Endothelial cell (in vitro differentiated cells): ENCODE results near the gene PHETA1. TPM values are rescaled to one million over a fixed set of nuclear protein-coding genes. Genes with fewer than 3 reads are reported as not detected.

Experiments used
- DNase-seq: peaks from one replicate; pipeline ENCODE4 v3.0.0; 2021; ENCODE audit warnings: low spot score
- H3K27ac Mint-ChIP-seq: one replicate; pipeline ENCODE4 v1.8.0; 2021; ENCODE audit warnings: mixed read lengths, inconsistent platforms; ENCODE audit not compliant: unreplicated experiment
- H3K27me3 Mint-ChIP-seq: one replicate; pipeline ENCODE4 v1.8.0; 2021; ENCODE audit warnings: mild to moderate bottlenecking, moderate library complexity, mixed read lengths, inconsistent platforms; ENCODE audit not compliant: unreplicated experiment
- H3K36me3 Mint-ChIP-seq: one replicate; pipeline ENCODE4 v1.8.0; 2021; ENCODE audit warnings: mild to moderate bottlenecking, low read depth, mixed read lengths, inconsistent platforms; ENCODE audit not compliant: unreplicated experiment
- H3K4me1 Mint-ChIP-seq: one replicate; pipeline ENCODE4 v1.8.0; 2021; ENCODE audit warnings: mild to moderate bottlenecking, mixed read lengths, inconsistent platforms; ENCODE audit not compliant: unreplicated experiment
- H3K4me3 Mint-ChIP-seq: one replicate; pipeline ENCODE4 v1.8.0; 2021; ENCODE audit warnings: mild to moderate bottlenecking, mixed read lengths, inconsistent platforms; ENCODE audit not compliant: unreplicated experiment
- H3K9me3 Mint-ChIP-seq: one replicate; pipeline ENCODE4 v1.8.0; 2021; ENCODE audit warnings: mixed read lengths, inconsistent platforms; ENCODE audit not compliant: unreplicated experiment
- CTCF ChIP-seq: fragments of 200-600 bp; sonication (generic); IDR thresholded peaks from one replicate; pipeline ENCODE4 v1.5.0; 2021; ENCODE audit warnings: antibody characterized with exemption; ENCODE audit not compliant: unreplicated experiment
- total RNA-seq: library from RNA; stranded (reverse); fragmentation: NEBNext Ultra II Directional; extraction: Animal tissue kit (Norgen Biotek cat#: 25700); gene quantifications from one replicate; pipeline ENCODE4 v1.2.1, GENCODE V29; 2021; ENCODE audit not compliant: unreplicated experiment

Gene PHETA1
- total RNA-seq, 1 donor from 2014 or later: 14.8 TPM

- Mint-ChIP-seq H3K27ac (no peak overlapping the region), H3K9me3 (no peaks in the 10 kb centered on the region), H3K4me3 (no peak overlapping the region), H3K27me3 (no peaks in the 10 kb centered on the region), H3K36me3 (no peaks in the 10 kb centered on the region), H3K4me1 (no peaks in the 10 kb centered on the region)
- TF ChIP-seq CTCF: no peak
- DNase-seq: no peak
These were observed 24.9 kb upstream of the PHETA1 start for GRCh38 chr12:111393700-111394300.

- DNase-seq: no peak
- Mint-ChIP-seq H3K36me3 (no peaks in the 10 kb centered on the region), H3K4me3 (no peak overlapping the region), H3K4me1 (no peaks in the 10 kb centered on the region), H3K27me3 (peaks cover 4% of the 10 kb centered on the region), H3K9me3 (no peaks in the 10 kb centered on the region), H3K27ac (no peak overlapping the region)
- no peak for TF ChIP-seq CTCF
These were observed 22.0 kb upstream of the PHETA1 start for GRCh38 chr12:111390910-111391309.

GRCh38 chr12:111389635-111390034, 20.7 kb upstream of the PHETA1 start:
- Mint-ChIP-seq H3K9me3 (no peaks in the 10 kb centered on the region), H3K27me3 (peaks cover 4% of the 10 kb centered on the region), H3K4me3 (no peak overlapping the region), H3K36me3 (no peaks in the 10 kb centered on the region), H3K27ac (no peak overlapping the region), H3K4me1 (no peaks in the 10 kb centered on the region)
- DNase-seq: no peak
- no peak for TF ChIP-seq CTCF

- H3K27me3 Mint-ChIP-seq: peaks cover 4% of the 10 kb centered on the region
- H3K4me3 Mint-ChIP-seq: no peak overlapping the region
- no peaks in the 10 kb centered on the region for H3K9me3 Mint-ChIP-seq
- no peaks in the 10 kb centered on the region for H3K36me3 Mint-ChIP-seq
- DNase-seq: no peak
- H3K4me1 Mint-ChIP-seq: no peaks in the 10 kb centered on the region
- no peak for TF ChIP-seq CTCF
- no peak overlapping the region for H3K27ac Mint-ChIP-seq
These were observed 18.9 kb upstream of the PHETA1 start for GRCh38 chr12:111387747-111388323.

GRCh38 chr12:111386885-111387284, 18.0 kb upstream of the PHETA1 start:
- Mint-ChIP-seq H3K27me3 (peaks cover 4% of the 10 kb centered on the region), H3K36me3 (no peaks in the 10 kb centered on the region), H3K4me1 (no peaks in the 10 kb centered on the region), H3K4me3 (no peak overlapping the region), H3K9me3 (no peaks in the 10 kb centered on the region), H3K27ac (no peak overlapping the region)
- TF ChIP-seq CTCF: no peak
- no peak for DNase-seq
